MM.1S (cell line): ENCODE measurements around the gene TNK2.
A peak's percentile ranks its signal among the peaks of the same experiment; 100 is the strongest.
"Not testable (repeated sequence)": the region's sequence is repeated elsewhere in the genome, so short reads cannot be mapped to it uniquely, and the experiment has no call there.

ENCODE experiments used
- DNase-seq: peaks from one replicate; pipeline ENCODE4 v3.0.0-alpha.2; 2015
- H2AFZ ChIP-seq: fragments of 300-600 bp; sonication (generic); 2 replicates; pipeline ENCODE4 v1.6.0; 2016; ENCODE audit warnings: antibody characterized with exemption, low read length
- H3F3A ChIP-seq: fragments of 300-600 bp; sonication (generic); 2 replicates; pipeline ENCODE4 v1.6.1; 2016; ENCODE audit warnings: mild to moderate bottlenecking, antibody characterized with exemption, low read length, moderate library complexity, mixed read lengths; ENCODE audit not compliant: insufficient read depth
- H3K27ac ChIP-seq: fragments of 300-600 bp; sonication (generic); 2 replicates; pipeline ENCODE4 v1.5.1; 2016; ENCODE audit warnings: mild to moderate bottlenecking, low read length
- H3K27me3 ChIP-seq: fragments of 300-600 bp; sonication (generic); replicated peaks from 2 replicates; pipeline ENCODE4 v1.6.0; 2016; ENCODE audit warnings: low read length; ENCODE audit not compliant: insufficient read depth
- H3K36me3 ChIP-seq: fragments of 300-600 bp; sonication (generic); replicated peaks from 2 replicates; pipeline ENCODE4 v1.6.1; 2016; ENCODE audit warnings: mild to moderate bottlenecking, low read length, mixed read lengths; ENCODE audit not compliant: insufficient read depth
- H3K4me1 ChIP-seq: fragments of 300-600 bp; sonication (generic); 2 replicates; pipeline ENCODE4 v1.6.1; 2016; ENCODE audit warnings: low read length, mixed read lengths
- H3K4me2 ChIP-seq: fragments of 300-600 bp; sonication (generic); 2 replicates; pipeline ENCODE4 v1.6.0; 2016; ENCODE audit warnings: low read depth, low read length
- H3K4me3 ChIP-seq: fragments of 300-600 bp; sonication (generic); 2 replicates; pipeline ENCODE4 v1.5.1; 2016; ENCODE audit warnings: low read length, mixed read lengths
- H3K79me2 ChIP-seq: fragments of 300-600 bp; sonication (generic); 2 replicates; pipeline ENCODE4 v1.6.1; 2016; ENCODE audit warnings: mixed run types, low read length, mixed read lengths
- H3K9ac ChIP-seq: fragments of 300-600 bp; sonication (generic); 2 replicates; pipeline ENCODE4 v1.6.1; 2016; ENCODE audit warnings: low read length, mixed read lengths
- H3K9me2 ChIP-seq: fragments of 300-600 bp; sonication (generic); replicated peaks from 2 replicates; pipeline ENCODE4 v1.6.1; 2016; ENCODE audit warnings: mild to moderate bottlenecking, low read length, mixed read lengths; ENCODE audit not compliant: insufficient read depth
- H3K9me3 ChIP-seq: fragments of 300-600 bp; sonication (generic); replicated peaks from 2 replicates; pipeline ENCODE4 v1.6.1; 2016; ENCODE audit warnings: mild to moderate bottlenecking, low read length, mixed read lengths; ENCODE audit not compliant: insufficient read depth
- H4K20me1 ChIP-seq: fragments of 300-600 bp; sonication (generic); 2 replicates; pipeline ENCODE4 v1.6.1; 2016; ENCODE audit warnings: mild to moderate bottlenecking, low read length, moderate library complexity, mixed read lengths; ENCODE audit not compliant: insufficient read depth
- CTCF ChIP-seq: fragments of 300-600 bp; sonication (generic); IDR thresholded peaks from 2 replicates; pipeline ENCODE4 v1.5.1; 2016; ENCODE audit warnings: antibody characterized with exemption, low read length, mixed read lengths
- EZH2 ChIP-seq: fragments of 300-600 bp; sonication (generic); optimal IDR thresholded peaks from 2 replicates; pipeline ENCODE3; 2017; ENCODE audit warnings: low read depth, mild to moderate bottlenecking, antibody characterized with exemption, low read length, mixed read lengths
- EZH2phosphoT487 ChIP-seq: fragments of 300-600 bp; sonication (generic); IDR thresholded peaks from 2 replicates; pipeline ENCODE4 v1.6.1; 2018; ENCODE audit warnings: antibody characterized with exemption, low read length

Gene TNK2

GRCh38 chr3:195903950-195904290 is 4.4 kb downstream of the TNK2 start:
- no peaks in the 10 kb centered on the region for H3K9me2 ChIP-seq
- H3K4me2 ChIP-seq = peak overlapping the region; percentile 4; the same call in 1 of the 2 replicates
- H3K36me3 ChIP-seq = no peaks in the 10 kb centered on the region
- H2AFZ ChIP-seq = no peak overlapping the region
- DNase-seq = no peak
- H3K27ac ChIP-seq = no peak overlapping the region; the same call in 1 of the 2 replicates
- no peaks in the 10 kb centered on the region for H3K27me3 ChIP-seq
- H4K20me1 ChIP-seq = no peaks in the 10 kb centered on the region
- peaks cover 24% of the 10 kb centered on the region for H3K4me1 ChIP-seq
- peaks cover 47% of the 10 kb centered on the region for H3F3A ChIP-seq
- H3K9me3 ChIP-seq = no peaks in the 10 kb centered on the region
- H3K9ac ChIP-seq = no peak overlapping the region
- H3K79me2 ChIP-seq = peaks cover 95% of the 10 kb centered on the region
- TF ChIP-seq EZH2 = no peak
- TF ChIP-seq EZH2phosphoT487 = no peak
- no peak for TF ChIP-seq CTCF
- H3K4me3 ChIP-seq = no peak overlapping the region

- Histone ChIP-seq H3K79me2 (peaks cover 91% of the 10 kb centered on the region), H3F3A (peaks cover 34% of the 10 kb centered on the region), H3K4me1 (peaks cover 24% of the 10 kb centered on the region)
- DNase-seq, H3K9me2 ChIP-seq, H3K9me3 ChIP-seq, H3K9ac ChIP-seq, H3K4me3 ChIP-seq, H3K27me3 ChIP-seq, H3K36me3 ChIP-seq, H3K4me2 ChIP-seq, H2AFZ ChIP-seq, H4K20me1 ChIP-seq, H3K27ac ChIP-seq: not testable (repeated sequence)
Observed at GRCh38 chr3:195902634-195903033, 5.7 kb downstream of the TNK2 start.

DNA sequence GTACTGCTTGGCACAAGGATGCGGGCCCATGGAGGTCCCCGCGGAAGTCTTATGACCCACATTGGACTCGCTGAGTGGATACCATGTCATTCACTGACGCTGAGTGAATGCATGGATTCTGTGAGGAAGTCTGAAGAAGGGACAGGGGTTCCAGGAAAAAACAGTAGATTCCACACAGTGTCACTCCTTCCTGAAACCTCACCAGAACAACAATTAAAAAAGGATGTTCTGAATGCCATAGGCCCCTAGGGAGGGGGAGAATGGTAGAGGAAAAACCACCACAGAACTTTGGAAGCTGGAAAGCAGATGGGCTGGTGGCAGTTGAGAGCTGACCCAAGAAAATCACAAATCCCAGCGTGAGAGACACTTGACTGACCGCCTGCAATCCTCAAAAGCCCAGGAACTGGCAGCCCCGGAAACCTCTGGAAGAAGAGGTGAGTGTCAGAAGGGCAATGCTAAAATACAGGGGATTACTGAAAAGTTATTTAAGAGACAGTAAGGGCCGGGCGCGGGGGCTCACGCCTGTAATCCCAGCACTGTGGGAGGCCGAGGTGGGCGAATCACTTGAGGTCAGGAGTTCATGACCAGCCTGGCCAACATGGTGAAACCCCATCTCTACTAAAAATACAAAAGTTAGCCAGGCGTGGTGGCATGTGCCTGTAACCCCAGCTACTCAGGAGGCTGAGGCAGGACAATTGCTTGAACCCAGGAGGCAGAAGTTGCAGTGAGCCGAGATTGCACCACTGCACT is 6.3 kb downstream of the TNK2 start:
- H4K20me1 ChIP-seq, H2AFZ ChIP-seq, H3K27ac ChIP-seq, H3K4me3 ChIP-seq, H3K9me2 ChIP-seq, H3K36me3 ChIP-seq, H3K9ac ChIP-seq, H3K4me2 ChIP-seq, H3K27me3 ChIP-seq, H3K9me3 ChIP-seq, DNase-seq: not testable (repeated sequence)
- Histone ChIP-seq H3K4me1 (peaks cover 26% of the 10 kb centered on the region), H3K79me2 (peaks cover 89% of the 10 kb centered on the region), H3F3A (peaks cover 33% of the 10 kb centered on the region)

DNA sequence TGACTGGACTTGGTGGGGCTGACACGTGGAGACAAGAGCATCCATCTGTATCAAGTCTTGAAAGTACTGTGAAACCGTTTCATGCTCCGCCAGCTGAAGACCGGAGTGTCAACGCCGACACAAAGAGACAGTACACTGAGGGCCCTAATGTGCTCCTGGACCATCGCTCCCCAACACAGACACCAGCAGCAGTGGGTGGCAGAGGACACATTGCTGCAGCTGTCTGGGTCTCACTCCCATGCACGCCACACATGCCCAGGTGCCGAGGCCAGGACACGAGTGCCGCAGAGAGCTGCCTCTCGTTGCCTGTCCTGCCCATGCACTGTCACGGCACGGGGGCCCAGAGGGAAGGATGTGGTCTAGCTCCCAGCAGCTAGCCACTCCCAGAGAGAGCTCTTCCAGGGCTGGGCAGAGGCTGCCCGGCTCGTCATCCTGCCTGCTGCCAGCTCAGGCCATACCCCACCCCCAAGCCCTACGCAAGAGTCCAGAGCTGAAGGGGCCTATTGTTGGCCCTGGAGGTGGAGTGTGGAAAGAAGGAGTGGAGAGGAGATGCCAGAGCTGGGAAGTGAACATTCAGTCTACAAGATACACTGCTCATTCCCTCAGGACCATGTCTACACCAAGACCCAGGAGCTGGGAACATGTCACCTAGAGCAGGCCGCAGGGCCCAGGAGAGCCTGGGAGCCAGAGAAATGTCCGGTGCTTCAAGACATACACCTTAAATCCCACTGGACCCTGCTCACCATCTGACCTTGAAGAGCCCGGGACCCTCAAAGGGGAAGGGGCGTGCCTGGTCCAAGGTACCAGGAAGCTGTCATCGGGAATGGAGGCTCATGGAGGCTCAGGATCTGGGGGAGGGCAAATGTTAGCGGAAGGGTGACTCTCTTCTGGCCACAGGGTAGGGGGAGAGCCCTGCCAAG is 7.7 kb downstream of the TNK2 start:
- Histone ChIP-seq H3K27me3 (no peaks in the 10 kb centered on the region), H3F3A (peaks cover 31% of the 10 kb centered on the region), H3K4me2 (no peak overlapping the region), H3K36me3 (no peaks in the 10 kb centered on the region), H4K20me1 (no peaks in the 10 kb centered on the region), H3K27ac (no peak overlapping the region), H3K9me3 (no peaks in the 10 kb centered on the region), H3K4me1 (peaks cover 33% of the 10 kb centered on the region), H3K4me3 (no peak overlapping the region), H2AFZ (no peak overlapping the region), H3K79me2 (peaks cover 84% of the 10 kb centered on the region), H3K9ac (no peak overlapping the region), H3K9me2 (no peaks in the 10 kb centered on the region)
- no peak for DNase-seq
- TF ChIP-seq EZH2phosphoT487 (no peak), EZH2 (no peak), CTCF (no peak)
